ENCODE data around the gene MGAT3.

The MGAT3 gene

DNA sequence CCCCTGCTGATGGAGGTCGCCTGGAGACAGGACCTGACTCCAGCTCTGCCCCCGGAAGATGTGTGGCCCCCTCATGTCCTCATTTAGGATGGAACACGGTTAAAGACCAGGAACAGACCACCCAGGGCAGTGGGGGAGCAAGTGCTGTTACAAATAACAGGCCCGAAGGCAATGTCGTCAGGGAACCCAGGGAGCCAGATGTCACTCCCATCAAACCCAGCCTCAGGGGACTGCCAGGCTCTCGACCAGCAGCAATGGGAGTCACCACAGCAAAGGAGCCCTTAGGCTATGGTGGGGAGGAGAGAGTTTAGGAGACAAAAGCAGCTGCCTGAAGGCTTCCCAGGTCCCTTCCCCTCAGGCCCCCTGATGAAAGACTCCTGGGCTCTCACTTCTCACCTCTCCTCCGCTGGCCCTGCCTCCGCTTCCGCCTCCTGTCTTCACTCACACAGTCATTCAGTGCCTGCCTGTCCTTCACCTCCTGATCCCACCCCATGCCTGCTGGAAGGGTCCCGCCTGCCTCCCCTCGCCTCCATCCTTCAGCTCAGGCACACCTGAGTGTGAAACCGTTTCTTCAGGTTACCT is 71.4 kb downstream of the MGAT3 start:
- peak overlapping the region; percentile 72 for H3K4me3 ChIP-seq (ENCODE audit: low read depth, low read length)
- DNase-seq (ENCODE audit: low read depth): peak; percentile 80
- TF ChIP-seq, protein P1, sequence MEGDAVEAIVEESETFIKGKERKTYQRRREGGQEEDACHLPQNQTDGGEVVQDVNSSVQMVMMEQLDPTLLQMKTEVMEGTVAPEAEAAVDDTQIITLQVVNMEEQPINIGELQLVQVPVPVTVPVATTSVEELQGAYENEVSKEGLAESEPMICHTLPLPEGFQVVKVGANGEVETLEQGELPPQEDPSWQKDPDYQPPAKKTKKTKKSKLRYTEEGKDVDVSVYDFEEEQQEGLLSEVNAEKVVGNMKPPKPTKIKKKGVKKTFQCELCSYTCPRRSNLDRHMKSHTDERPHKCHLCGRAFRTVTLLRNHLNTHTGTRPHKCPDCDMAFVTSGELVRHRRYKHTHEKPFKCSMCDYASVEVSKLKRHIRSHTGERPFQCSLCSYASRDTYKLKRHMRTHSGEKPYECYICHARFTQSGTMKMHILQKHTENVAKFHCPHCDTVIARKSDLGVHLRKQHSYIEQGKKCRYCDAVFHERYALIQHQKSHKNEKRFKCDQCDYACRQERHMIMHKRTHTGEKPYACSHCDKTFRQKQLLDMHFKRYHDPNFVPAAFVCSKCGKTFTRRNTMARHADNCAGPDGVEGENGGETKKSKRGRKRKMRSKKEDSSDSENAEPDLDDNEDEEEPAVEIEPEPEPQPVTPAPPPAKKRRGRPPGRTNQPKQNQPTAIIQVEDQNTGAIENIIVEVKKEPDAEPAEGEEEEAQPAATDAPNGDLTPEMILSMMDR (IDR thresholded peaks at IDR 0.05; ENCODE audit: insufficient read depth, low read depth, low read length, missing control alignments): no peak

DNA sequence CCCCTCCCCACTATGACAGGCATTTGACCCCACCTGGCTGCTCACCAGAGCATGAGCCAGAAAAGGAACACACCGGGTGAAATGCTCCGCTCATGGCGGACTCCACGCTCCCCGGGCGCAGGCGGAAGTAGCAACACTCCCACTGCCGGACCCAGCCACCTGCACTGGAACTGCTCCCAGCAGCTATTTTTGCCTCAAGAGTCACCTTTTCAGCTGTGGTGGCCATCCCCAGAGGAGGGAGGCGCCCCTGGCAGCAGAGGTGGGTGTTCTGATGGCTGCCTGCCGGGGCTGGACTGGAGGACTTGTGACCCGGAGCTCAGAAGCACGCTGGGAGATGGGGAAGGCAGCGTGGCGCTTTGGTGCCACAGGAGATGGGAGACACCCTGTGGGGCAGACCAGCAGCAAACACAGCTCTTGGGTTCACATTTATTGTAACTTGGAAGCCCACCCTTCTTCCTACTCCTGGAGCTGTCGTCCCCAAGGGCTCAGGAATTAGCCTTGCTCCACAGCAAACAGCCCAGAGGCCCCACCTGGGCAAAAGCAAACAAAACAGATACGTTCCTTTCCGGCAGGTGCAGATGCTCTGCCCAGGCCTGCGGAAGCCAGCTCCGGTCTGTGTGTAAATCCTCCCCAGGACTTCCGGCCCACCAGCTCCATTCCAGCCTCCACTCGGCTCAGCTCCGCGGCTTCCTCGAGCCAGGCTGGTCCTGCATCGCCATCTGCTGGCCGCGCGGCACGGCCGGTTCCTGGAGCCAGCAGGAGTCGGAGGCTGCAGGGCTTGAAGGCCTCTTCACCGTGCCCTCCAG is 72.1 kb downstream of the MGAT3 start:
- TF ChIP-seq, protein P1 (IDR thresholded peaks at IDR 0.05; ENCODE audit: insufficient read depth, low read depth, low read length, missing control alignments): peak; percentile 100
- DNase-seq (ENCODE audit: low read depth): peak; percentile 98
- H3K4me3 ChIP-seq (ENCODE audit: low read depth, low read length): peak overlapping the region; percentile 72

DNA sequence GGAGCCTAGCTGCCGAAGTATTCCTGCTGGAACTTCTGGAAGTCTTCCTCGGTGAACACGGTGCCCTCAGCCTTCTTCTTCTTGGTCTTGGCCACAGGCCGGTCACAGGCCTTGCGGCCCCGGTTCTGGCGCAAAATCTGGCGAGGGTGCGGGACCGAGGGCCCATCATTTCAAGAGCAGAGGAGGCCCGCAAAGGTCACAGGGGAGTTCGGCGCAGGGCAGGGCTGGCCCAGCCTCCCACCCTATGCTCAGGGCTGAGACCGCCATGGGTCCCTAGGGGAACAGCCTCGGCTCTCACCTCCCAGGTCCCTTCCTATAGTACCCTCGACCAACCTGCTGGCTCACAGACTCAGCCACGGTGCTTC is 72.7 kb downstream of the MGAT3 start:
- no peak for DNase-seq (ENCODE audit: low read depth)
- H3K4me3 ChIP-seq (ENCODE audit: low read depth, low read length): peak overlapping the region; percentile 72
- TF ChIP-seq, protein P1 (IDR thresholded peaks at IDR 0.05; ENCODE audit: insufficient read depth, low read depth, low read length, missing control alignments): no peak

DNA sequence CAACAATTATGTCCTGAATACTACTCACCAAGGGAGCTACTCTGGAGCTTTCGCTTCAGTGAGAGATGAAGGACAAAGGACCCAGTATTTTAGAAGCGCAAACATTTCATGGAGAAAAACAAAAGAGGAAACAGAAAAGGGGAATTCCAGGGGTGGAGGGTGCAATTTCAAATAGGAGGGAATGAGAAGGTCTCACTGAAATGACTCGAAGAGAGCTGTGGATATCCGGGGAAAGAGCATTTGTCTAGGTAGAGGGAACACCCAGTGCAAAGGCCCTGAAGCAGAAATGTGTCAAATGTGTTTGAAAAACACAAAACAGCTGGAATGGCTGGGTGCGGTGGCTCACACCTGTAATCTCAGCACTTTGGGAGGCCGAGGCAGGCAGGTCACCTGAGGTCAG is 73.3 kb downstream of the MGAT3 start:
- TF ChIP-seq, protein P1 (IDR thresholded peaks at IDR 0.05; ENCODE audit: insufficient read depth, low read depth, low read length, missing control alignments): no peak
- peak overlapping the region; percentile 72 for H3K4me3 ChIP-seq (ENCODE audit: low read depth, low read length)
- DNase-seq (ENCODE audit: low read depth): no peak

DNA sequence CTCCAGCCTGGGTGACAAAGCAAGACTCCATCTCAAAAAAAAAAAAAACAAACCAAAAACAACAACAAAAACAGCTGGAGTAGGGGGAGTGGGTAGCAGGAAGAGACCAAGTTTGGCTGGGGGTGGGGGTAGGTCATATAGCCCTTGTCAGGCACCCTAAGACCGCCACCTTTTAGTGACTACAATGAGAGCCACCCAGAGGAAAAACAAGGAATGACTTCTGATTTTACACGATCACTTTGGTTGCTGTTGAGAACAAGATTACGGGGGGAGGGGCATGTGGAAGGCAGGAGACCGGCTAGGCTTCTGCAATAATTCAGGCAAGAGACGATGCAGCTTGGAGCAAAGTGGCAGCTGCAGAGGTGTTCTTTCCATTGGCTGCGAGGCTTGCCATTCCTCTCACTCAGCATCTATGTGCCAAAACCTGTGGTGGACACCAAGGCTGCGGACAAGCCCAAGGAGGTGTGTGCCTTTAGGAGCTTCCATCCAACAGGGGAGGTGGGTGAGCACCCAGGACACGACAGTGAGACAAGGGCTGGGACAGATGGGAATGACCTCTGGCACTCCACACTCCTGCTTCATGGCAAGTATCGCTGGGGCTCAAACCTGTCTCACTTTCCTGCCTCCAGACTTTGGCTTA is 74.0 kb downstream of the MGAT3 start:
- peak; percentile 67 for DNase-seq (ENCODE audit: low read depth)
- TF ChIP-seq, protein P1 (IDR thresholded peaks at IDR 0.05; ENCODE audit: insufficient read depth, low read depth, low read length, missing control alignments): peak; percentile 25
- H3K4me3 ChIP-seq (ENCODE audit: low read depth, low read length): no peak overlapping the region

DNA sequence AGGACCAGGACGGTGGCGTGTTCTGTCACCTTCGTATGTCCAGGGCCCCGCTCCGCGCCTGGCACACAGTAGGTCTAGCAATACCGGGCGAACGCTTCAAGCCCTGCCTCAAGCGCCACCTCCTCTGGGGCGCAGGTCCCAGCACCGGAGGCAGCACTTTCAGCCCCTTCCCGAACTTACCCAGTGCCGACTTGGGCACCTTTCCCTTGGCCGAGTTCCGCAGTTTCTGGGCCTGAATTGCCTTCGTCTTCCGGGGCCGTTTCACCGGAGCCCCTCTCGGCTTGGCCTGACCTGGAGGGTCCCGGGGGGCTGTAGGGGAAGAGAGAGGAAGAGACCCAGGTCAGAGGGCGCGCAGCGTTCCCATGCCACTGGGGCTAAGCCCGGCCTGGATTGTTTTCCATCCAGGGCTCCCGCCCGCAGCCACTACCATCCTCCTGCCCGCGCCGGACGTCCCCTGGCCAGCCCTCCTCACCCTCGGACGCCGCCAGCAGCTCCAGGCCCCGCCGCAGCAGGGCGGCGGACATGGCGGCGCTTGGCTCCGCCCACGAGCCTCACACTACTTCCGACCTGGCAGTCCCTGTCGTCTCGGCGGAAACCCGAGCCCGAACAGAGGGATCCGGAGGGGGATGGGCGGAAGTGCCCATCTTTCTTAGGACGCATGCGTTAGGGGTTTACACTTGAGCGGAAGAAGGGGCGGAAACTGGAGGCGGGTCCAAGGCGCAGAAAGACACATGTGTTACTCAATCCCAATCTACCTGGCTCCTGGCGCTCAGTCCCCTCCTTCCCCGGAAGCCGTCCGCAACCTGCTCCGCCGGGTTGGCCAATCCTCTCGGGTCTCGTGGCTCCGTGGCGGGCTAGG is 75.6 kb downstream of the MGAT3 start, which contains the start of gene RPS19BP1:
TSS of gene RPS19BP1 (minus strand) at position 534 of the 859 bp plus-strand sequence. CDS start at position 524, 10 bp downstream.
- H3K4me3 ChIP-seq (ENCODE audit: low read depth, low read length): peak within 1 kb of the TSS; percentile 95
- TF ChIP-seq, protein P1 (IDR thresholded peaks at IDR 0.05; ENCODE audit: insufficient read depth, low read depth, low read length, missing control alignments): no peak
- DNase-seq (ENCODE audit: low read depth): peak; percentile 100

Data from GM12865 (cell line).